Erythroblast (primary cell): ENCODE measurements around the gene GBX1.

ENCODE experiments used
- GATA1 ChIP-seq: IDR thresholded peaks from 2 replicates; pipeline ENCODE4 v1.6.1; 2011; ENCODE audit warnings: low read depth, mild to moderate bottlenecking, control low read depth, low read length, moderate library complexity
- POLR2A ChIP-seq: IDR thresholded peaks from 2 replicates; pipeline ENCODE4 v1.6.1; 2011; ENCODE audit warnings: mild to moderate bottlenecking, low read length

DNA sequence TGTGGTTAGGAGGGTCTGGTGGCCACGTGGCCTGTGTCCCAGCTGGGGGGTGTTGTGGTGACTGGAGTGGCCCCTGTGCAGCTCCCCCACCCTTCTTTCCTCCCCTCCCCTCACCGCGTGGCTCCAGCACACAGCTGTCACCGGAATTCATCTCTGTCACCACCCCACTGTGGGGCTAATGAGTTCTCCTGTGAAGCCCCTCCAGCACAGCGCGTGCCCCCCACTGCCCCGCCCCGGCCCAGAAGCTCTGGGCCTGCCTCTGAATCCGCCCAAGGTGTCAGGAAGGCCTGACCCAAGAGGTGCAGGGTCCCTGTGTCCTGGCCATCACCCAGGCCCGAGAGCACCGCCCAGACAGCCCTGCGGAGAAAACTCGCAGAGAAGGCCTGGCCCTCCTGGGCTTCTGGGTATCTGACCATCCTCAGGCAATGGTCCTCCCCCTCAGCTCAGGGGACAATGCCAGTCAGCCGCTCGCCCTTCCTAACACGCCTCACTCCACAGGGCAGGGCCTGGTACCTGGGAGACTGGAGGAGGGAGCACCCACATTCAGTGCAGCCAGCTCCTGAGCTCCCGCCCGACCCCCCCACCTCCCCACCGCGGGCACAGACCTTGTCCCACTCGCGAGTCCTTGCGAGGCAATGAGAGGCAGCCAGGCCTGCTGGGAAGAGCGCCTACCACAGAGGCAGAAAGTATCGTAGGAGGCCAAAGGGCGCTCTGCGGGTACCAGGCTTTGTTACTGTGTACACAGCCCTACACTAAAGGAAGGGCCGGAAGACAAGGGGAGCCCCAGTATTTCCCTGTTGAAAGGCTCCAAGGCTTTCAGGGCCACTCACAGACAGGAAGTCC is 38.2 kb downstream of the GBX1 start:
- TF ChIP-seq POLR2A (no peak), GATA1 (no peak)
